Measurements from ENCODE around the gene MYO1B.

- TF ChIP-seq TAF1 (IDR thresholded peaks at IDR 0.05; ENCODE audit: borderline replicate concordance, insufficient read depth, low read length) (no peak), POLR2AphosphoS5 (IDR thresholded peaks at IDR 0.05; ENCODE audit: low read depth, low read length) (no peak), REST (IDR thresholded peaks at IDR 0.05; ENCODE audit: insufficient read depth in 1 of 2, low read depth in 2 of 2, low read length in 2 of 2) (no peak), SIN3A (IDR thresholded peaks at IDR 0.05; ENCODE audit: borderline replicate concordance, insufficient read depth, low read length) (no peak), FOXP2 (optimal IDR thresholded peaks at IDR 0.05; ENCODE audit: borderline replicate concordance, extremely low read depth, extremely low read length, insufficient read depth) (no peak)
These were observed 71.2 kb downstream of the MYO1B start for GRCh38 chr2:191316246-191316994.
